GM21423 (cell line): ENCODE results near the gene VAT1L.
A peak's percentile ranks its signal among the peaks of the same experiment; 100 is the strongest.
"Not testable (repeated sequence)": the region's sequence is repeated elsewhere in the genome, so short reads cannot be mapped to it uniquely, and the experiment has no call there.

Source experiments
- ATAC-seq: cut with Tn5 transposase; IDR thresholded peaks from one replicate; pipeline ENCODE4 v1.9.1; 2021; ENCODE audit warnings: mild to moderate bottlenecking, moderate library complexity; ENCODE audit not compliant: unreplicated experiment

VAT1L gene

DNA sequence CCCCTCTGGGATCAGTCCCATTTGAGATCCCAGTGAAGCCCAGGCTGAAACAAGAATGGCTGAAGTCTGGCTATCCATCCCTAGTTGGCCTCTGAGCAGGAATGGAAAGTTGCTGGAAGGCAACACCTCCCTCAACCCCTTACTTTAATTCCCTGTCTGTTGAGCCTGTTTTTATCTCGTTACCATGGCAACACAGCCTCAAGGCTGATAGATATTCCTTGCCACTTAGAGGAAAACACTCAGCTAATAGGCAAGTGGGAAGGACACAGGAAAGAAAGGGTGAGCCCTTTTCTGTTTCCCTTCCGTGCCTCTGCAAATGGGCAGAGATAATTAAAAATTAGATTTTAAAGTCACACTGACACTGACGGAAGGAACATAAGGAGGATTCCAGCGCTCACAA, 158.5 kb downstream of the VAT1L start:
- no peak for ATAC-seq

DNA sequence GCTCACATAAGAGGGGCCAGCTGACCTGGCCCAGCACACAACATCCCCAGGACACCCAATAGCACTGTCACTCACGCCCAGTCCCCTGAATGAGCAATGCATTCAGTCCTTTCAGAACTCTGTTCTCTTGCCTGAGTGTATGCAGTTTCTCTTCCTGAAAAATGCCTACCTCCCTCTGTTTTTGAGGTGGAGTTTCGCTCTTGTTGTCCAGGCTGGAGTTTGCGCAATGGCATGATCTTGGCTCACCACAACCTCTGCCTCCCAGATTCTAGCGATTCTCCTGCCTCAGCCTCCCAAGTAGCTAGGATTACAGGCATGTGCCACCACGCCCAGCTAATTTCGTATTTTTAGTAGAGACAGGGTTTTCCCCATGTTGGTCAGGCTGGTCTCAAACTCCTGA, 159.2 kb downstream of the VAT1L start:
- not testable (repeated sequence) for ATAC-seq

DNA sequence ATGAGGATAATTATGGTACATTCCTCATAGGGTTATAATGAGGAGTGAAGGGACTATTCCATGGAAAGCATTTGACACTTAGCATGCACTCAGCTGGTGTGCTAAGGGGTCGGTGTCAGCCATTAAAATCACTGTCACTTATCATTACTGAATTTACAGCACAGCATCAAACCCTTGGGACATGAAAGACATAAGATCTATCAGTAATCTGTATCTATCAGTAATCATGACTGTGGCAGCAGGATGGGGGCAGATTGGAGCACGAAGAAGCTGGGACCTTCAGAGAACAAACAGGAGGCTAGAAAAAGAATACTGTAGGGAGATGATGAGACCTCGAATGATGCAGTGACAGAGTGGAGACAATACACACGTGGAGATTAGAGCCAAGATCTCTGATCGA, 160.5 kb downstream of the VAT1L start:
- ATAC-seq = no peak

DNA sequence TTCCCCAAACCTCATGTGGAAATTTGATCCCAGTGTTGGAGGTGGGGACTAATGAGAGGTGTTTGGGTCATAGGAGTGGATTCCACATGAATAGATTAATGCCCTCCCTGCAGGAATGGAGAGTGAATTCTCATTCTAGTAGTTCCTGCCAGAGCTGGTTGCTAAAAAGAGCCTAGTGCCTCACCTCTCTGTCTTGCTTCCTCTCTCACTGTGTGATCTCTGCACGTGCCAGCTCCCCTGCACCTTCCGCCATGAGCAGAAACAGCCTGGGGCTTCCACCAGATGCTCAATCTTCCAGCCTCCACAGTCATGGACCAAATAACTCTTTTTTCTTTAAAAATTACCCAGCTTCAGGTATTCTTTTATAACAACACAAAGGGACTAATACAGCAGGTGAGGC, 161.1 kb downstream of the VAT1L start:
- no peak for ATAC-seq

DNA sequence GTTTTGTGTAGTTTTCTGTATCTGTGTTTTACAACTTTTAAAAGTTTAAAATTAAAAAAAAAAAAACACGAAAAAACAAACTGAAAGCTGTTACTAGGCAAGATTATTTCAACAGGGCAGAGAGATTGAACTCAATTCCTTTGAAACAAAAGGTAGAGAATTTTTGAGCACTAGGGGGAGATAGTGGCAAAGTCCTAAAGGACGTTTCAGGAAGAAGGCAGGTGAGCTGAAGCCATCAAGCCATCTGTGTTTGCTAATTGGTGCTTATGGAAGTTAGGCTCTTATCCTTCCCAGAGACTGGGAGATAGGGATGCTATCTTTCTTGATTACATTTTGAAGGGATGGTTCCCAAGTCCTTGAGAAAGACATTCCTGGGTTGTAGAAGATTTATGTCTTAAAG, 163.4 kb downstream of the VAT1L start:
- peak; percentile 43 for ATAC-seq

DNA sequence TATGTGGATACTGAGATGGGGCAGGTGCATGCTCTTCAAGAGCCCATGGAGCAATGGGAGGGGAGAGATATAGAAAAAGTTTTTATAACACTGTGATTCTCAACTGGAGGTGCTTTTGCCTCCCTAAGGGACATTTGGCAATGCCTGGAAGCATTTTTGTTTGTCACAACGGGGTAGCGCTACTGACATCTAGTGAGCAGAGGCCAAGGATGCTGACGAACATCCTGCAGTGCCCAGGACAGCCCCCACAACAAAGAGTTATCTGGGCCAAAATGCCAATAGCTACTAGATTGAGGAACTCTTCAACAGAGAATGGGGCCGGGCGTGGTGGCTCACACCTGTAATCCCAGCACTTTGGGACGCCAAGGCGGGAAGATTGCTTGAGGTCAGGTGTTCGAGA, 166.8 kb downstream of the VAT1L start:
- ATAC-seq = no peak

DNA sequence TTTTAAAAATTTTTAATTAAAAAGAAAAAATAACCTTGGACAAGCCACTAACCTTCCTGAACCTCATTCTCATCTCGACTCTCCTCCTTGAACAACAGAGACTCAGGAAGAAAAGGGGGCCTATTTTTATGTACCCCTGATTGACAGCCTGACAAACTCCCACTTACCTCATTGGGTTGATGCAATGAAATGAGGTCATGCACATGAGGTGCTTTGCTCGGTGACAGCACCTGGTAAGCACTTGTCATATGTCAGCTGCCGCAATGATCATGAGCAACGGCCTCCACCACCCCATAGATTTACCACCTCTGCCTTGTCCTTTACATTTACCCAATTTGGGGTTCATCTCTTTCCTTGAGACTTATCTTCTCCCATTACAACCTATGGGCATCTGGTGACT, 167.9 kb downstream of the VAT1L start:
- ATAC-seq = no peak

DNA sequence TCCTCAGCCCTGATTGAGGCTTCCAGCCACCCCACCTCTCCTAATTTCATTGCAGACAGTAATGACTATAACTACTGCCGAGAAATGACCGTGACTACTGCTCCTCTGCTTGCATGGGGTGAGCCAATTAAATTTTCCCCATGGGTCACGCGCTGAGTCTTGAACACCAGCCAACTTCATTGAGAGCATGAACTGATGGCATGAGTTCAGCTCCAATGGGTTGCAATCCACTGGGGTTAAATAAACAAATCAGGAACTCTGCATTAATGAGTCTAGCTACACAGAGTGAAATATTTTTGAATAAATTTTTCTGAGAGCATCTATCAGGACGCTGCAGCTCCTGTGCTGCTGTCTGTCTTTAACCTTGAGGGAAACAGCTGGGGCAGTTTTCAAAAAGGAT, 172.4 kb downstream of the VAT1L start:
- ATAC-seq = no peak

DNA sequence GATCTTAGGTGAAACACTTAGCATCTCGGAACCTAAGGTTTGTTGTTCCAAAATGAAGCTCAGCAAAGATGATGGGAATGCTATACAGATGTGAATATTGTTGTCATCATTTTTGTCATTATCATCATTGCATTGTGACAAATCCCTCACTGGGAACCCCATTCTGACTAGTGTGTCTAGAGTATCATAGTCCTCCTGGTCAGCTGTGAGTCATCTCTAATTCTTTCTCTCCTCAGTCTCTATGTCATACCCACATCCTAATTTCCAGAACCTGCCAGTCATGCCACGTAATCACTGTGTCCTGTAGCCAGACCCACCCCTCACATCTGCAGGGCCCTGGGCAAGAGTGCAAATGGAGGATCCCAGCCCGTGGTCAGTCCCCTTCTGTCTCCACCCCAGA, 173.4 kb downstream of the VAT1L start:
- no peak for ATAC-seq

DNA sequence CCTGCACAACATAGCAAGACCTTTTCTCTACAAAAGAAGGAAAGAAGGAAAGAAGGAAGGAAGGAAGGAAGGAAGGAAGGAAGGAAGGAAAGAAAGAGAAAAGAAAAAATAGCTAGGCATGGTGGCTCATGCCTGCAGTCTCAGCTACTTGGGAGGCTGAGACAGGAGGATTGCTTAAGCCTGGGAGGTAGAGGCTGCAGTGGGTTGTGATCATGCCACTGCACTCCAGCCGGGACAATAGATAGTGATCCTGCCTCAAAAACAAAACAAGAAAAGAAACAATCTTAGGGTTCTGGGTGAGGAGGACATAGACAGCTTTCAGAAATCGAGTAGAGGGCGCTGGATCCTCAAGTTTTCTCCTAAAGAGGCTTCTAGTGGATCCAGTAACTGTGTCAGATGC, 174.3 kb downstream of the VAT1L start:
- ATAC-seq = no peak

DNA sequence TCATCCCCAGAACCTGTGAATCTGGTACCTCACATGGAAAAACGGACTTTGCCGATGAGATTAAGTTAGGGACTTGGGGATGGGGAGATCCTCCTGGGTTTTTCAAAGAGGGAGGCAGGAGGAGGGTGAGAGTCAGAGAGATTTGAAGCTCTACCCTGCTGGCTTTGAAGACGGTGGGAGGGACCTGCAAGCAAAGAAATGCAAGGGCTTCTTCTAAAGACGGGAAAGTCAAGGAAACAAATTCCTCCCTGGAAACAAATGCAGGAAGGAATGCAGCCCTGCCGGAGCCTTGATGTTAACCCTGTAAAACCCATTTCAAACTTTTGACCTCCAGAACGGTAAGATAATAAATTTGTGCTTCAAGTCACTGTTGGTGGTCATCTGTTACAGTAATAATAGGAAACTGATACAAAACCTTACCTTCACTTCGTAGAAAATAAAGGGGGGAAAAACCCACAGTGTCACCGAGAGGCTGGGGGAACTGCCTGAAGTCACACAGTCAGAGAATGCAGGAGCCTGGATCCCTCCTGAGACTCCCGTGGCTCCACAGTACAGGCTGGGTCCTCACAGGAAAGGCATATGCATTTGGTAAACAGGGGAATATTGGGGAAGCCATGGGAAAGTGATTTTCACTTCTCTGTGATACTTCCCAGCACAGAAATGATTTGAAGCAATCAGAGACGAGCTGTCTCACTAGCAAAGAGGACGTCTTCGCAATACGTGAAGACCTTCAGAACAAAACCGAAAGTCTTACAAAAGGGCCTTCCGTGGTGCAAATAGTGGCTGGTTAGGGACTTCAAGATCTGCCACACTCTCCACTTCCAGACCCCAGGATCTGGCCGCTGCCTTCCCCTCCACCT, 175.1 kb downstream of the VAT1L start:
- peak; percentile 51 for ATAC-seq

DNA sequence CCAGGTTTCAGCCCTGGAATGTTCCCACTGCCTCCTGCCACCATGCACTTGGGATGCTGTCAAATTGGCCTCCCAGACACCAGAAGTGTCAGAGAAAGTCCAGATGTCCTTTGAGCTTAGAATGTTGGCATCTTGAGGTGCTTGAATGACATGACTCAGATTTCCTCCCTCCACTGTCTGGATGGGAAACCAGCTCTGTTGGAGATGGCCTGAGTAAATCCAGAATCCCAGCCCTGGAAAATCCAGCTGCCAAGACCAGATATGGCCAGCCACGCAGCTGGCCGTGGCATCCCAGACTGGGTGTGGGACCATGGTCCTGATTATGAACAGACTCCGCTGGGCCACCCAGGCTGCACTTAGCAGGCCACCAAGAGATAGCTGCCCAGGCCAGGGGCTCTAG, 177.0 kb downstream of the VAT1L start:
- ATAC-seq = no peak

DNA sequence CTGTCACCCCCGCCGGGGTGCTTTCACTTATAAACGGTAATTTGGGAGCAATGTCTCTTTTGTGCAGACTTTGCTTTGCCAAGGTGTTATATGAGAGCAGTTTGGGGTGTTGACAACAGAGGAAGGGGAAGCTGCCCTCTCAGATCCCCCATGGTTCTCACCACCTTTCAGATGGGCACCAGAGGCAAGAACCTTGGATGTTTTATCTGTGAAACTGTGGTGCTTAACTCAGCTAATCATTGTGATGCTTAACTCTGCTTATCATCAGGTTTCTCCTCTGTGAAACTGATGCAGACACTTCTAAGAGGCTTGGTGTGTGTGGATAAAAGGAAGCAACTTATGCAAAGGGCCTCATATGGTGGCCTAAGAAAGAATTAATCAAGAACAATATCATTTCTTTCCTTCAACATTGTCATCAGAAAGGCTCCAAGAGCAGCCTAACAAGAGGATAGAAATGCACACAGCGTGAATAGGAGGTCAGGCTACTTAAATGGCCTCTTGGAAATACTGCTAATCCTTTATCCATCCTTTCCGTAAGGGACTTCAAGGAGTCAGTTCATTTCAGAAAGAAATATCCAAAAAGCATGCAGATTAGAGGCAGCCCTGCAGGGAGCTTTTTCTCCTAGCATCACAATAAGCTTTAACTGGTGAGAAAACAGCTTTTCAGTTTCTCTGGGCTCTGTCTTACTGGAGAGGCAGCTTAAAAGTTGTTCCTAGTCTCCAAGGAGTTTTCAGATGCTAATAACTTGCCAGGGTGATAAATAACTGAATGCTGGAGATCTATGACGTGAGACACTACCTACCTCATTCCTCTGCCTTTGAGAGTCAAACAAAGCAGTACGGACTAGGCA, 178.9 kb downstream of the VAT1L start:
- ATAC-seq = no peak

DNA sequence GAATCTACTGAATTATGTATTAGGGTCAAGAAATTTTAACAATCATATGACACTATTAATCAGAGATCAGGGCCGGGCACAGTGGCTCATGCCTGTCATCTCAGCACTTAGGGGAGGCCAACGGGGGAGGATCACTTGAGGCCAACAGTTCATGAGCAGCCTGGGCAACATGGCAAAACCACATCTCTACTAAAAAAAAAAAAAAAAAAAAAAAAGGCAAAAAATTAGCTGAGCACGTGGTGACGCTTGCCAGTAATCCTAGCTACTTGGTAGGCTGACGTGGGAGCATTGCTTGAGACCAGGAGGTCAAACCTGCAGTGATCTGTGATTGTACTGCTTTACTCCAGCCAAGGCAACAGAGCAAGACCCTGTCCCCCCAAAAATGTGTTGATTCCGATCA, 181.5 kb downstream of the VAT1L start:
- ATAC-seq = no peak

DNA sequence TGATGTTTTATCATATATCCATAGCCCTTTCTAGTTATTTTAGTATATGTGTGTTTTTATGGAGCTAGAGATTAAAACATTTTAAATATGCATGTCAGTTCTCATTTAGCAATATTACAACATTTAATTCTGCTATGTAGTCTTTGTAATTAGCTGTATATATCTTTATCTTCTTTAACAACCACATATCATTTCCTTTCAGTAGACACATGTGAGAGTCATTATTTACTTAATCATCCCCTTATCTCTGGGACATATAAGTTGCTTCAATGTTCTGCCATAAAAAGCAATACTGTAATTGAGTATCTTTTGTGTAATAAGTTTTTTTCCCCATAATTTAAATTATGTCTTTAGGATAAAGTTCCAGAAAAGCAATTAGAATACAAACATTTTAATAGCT, 182.0 kb downstream of the VAT1L start:
- ATAC-seq = no peak

DNA sequence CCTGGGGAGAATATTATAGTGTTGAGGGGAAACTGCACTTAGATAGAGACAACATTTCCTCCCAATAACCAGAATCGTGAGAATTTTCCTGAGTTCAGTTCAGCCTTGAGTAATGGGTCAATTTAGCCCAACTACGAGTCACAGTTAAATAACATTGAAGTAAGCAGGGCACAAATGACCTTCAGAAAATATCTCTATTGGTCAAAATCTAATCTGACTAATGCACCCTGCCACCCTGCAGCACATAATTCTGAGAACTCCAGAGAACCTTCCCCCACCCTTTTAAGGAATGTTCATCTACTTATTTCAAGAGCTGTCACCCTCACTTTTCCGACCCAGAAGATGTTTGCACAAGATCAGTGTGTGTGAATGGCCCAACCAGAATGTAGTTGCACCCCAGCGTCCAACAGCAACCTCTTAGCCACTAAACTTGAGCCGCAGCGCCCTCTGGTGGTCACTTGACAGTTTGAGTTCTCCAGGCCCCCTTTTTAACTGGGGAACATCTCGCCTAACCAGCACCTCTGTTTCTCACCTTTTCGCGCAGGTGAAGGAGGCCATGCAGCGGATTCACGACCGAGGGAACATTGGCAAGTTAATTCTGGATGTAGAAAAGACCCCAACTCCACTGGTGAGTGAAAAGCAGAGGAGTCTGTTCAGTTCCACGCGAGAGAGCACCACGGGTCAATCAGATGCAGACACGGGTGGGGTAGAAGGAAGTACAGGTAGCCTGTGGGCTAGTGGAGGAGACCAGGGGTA, 183.1 kb downstream of the VAT1L start:
- ATAC-seq = peak; percentile 76

DNA sequence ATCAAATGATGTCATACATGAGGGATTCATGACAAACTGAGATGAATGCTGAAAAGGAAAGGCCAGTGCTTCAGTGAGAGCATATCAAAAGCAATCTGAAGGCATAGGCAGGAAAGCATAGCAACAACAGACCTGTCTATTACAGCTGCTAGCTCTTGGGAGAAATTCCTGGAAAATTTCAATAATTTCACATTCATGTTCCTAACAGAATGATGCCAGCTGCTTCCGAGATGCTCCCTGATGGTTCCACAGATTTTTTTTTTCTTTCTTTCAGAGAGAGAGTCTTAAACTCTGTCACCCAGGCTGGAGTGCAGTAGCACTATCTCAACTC, 183.7 kb downstream of the VAT1L start:
- no peak for ATAC-seq

DNA sequence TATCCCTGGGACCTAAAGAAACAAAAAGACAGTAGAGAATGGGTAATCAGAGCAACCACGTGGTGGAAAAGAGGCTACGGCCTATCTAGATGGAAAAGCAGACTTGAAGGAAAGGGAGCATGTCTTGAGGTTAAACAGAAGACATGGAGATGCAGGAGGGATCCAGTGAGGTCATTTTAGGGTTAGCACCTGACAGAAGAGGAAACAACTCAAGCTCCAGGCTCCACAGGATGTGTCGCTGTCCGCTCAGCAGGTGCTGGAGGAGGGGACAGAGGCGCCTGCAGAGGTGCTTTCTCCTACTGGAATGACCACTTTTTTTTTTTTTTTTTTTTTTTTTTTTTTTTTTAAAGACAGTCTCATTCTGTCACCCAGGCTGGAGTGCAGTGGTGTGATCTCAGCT, 186.5 kb downstream of the VAT1L start:
- no peak for ATAC-seq

DNA sequence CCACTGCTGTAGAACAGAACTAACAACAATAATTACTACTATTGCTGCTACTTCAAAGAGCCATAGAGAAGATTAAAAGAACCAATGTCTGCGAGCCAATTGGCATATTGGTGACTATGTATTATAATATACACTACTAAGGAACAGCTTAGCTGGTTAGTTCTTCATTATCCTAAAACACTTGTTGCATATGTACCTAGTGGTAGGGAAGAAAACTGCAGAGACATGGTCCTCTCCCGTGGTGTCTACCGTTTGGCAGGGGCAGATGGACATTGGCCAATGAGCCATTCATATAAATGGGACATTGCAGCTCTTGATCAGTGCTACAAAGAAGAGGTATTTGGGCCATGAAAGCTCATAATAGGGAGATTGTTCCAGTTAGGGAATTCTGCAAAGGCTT, 187.6 kb downstream of the VAT1L start:
- no peak for ATAC-seq

DNA sequence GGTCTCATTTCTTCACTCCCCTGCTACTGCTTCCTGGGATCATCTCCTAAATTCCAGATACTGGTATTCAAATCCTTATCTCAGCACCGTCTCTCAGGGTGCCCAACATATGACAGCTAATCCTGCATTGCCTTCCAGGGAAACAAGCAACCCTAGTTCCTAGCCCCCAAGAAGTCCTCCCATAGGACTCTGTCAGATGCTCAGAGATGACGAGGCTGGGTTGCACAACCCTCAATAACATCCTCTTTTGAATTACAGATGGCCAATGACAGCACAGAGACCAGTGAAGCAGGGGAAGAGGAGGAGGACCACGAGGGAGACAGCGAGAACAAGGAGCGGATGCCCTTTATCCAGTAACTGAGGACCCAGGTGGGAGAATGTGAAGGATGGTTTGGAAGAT, 189.0 kb downstream of the VAT1L start:
- no peak for ATAC-seq

DNA sequence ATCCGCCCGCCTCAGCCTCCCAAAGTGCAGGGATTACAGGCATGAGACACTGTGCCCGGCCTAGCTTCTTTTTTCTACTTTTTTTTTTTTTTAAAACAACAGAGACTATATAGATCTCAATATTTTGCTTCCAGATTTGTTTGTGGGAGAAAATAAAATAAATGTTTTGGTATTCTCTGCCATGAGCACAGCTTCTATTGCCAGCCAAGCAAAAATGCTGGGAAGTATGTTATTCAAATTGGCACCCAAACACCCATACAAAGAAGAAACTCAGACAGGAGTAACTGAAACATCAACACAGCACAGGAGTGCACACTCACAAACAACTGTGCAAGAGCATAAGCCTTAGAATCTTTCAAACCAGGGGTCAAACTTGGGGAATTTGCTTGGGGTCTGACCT, 196.7 kb downstream of the VAT1L start:
- no peak for ATAC-seq
